ENCODE measurements around the gene CACNB2. TPM values are rescaled to one million over a fixed set of nuclear protein-coding genes. Genes with fewer than 3 reads are reported as not detected.
"Not testable (repeated sequence)": the region's sequence is repeated elsewhere in the genome, so short reads cannot be mapped to it uniquely, and the experiment has no call there.

Gene CACNB2
- total RNA-seq, 4 donors from 2014 or later = 1.6 to 13.8 (median 5.0) TPM

DNA sequence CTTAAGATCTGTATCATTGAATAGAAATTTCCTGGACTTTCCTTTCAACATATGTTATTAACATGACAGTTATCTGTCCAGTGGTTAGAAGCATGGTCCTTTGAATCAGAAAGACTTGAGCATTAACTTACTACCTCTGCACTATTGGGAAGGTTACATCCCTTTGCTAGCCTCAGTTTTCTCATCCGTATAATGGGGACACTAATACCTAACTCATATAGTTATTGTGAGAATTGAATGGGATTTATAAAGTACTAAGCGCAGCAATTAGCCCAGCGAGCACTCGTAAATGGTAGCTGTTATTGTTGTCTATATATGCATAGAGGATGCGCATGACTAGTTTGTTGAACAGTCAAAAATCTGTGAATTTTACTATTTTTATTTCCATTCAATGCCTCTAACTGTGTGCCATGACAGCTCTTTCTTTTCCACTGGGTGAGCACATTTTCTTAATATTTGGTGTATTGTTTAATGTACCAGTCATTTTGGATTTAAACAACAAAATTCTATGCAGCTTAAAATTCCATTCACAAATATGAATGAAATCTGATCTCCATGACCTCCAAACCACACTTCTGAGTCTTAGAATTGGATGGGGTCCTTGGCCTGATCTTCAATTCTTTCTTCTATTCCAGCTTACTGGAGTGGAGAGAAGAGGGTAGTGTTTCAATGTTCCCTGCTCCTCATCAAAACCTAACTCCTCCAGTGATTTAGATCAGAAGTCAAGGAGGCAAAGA lies 65.0 kb downstream of the CACNB2 start:
- TF ChIP-seq EP300 (IDR thresholded peaks at IDR 0.05) = no peak
- no peak for TF ChIP-seq POLR2A (IDR thresholded peaks at IDR 0.05)
- TF ChIP-seq, protein P1, sequence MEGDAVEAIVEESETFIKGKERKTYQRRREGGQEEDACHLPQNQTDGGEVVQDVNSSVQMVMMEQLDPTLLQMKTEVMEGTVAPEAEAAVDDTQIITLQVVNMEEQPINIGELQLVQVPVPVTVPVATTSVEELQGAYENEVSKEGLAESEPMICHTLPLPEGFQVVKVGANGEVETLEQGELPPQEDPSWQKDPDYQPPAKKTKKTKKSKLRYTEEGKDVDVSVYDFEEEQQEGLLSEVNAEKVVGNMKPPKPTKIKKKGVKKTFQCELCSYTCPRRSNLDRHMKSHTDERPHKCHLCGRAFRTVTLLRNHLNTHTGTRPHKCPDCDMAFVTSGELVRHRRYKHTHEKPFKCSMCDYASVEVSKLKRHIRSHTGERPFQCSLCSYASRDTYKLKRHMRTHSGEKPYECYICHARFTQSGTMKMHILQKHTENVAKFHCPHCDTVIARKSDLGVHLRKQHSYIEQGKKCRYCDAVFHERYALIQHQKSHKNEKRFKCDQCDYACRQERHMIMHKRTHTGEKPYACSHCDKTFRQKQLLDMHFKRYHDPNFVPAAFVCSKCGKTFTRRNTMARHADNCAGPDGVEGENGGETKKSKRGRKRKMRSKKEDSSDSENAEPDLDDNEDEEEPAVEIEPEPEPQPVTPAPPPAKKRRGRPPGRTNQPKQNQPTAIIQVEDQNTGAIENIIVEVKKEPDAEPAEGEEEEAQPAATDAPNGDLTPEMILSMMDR (IDR thresholded peaks at IDR 0.05) = no peak
- WGBS, 2 donors = 70 to 74% methylated on average over 5 of the region's 5 CpGs
- Histone ChIP-seq H3K4me3 (no peak overlapping the region), H3K36me3 (no peaks in the 10 kb centered on the region), H3K4me1 (no peaks in the 10 kb centered on the region), H3K9me3 (no peaks in the 10 kb centered on the region), H3K27ac (no peak overlapping the region), H3K27me3 (no peaks in the 10 kb centered on the region)
- DNase-seq (ENCODE audit: low spot score in 2 of 2) = no peak

DNA sequence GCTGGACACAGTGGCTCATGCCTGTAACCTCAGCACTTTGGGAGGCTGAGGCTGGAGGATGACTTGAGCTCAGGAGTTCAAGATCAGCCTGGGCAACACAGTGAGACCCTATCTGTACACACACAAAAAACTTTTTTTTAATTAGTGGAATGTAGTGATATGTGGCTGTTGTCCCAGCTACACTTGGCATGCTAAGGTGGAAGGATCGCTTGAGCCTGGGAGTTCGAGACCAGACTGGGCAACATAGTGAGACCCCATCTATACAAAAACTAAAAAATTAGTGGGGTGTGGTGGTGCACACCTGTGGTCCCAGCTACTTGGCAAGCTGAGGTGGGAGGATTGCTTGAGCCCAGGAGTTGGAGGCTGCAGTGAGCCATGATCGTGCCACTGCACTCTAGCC lies 68.0 kb downstream of the CACNB2 start:
- 97 to 98% methylated on average over 3 of the region's 3 CpGs for WGBS, 2 donors
- H3K9me3 ChIP-seq; H3K36me3 ChIP-seq; H3K4me1 ChIP-seq; H3K27ac ChIP-seq; DNase-seq (ENCODE audit: low spot score in 2 of 2); H3K4me3 ChIP-seq; H3K27me3 ChIP-seq: not testable (repeated sequence)

GRCh38 chr10:18209241-18209640 lies 69.0 kb downstream of the CACNB2 start:
- DNase-seq (ENCODE audit: low spot score in 2 of 2) = no peak
- Histone ChIP-seq H3K4me1 (no peaks in the 10 kb centered on the region), H3K36me3 (no peaks in the 10 kb centered on the region), H3K27me3 (no peaks in the 10 kb centered on the region), H3K4me3 (no peak overlapping the region), H3K9me3 (no peaks in the 10 kb centered on the region), H3K27ac (no peak overlapping the region)
- TF ChIP-seq EP300 (IDR thresholded peaks at IDR 0.05) = no peak
- TF ChIP-seq, protein P1 (IDR thresholded peaks at IDR 0.05) = no peak
- TF ChIP-seq POLR2A (IDR thresholded peaks at IDR 0.05) = no peak
- WGBS, 2 donors = 33 to 35% methylated on average over 2 of the region's 2 CpGs

GRCh38 chr10:18210711-18211110 lies 70.5 kb downstream of the CACNB2 start:
- Histone ChIP-seq H3K27me3 (no peaks in the 10 kb centered on the region), H3K9me3 (no peaks in the 10 kb centered on the region), H3K4me3 (no peak overlapping the region), H3K36me3 (no peaks in the 10 kb centered on the region), H3K27ac (no peak overlapping the region), H3K4me1 (no peaks in the 10 kb centered on the region)
- WGBS, 2 donors = 37 to 43% methylated on average over 2 of the region's 2 CpGs
- TF ChIP-seq, protein P1 (IDR thresholded peaks at IDR 0.05) = no peak
- no peak for TF ChIP-seq EP300 (IDR thresholded peaks at IDR 0.05)
- no peak for TF ChIP-seq POLR2A (IDR thresholded peaks at IDR 0.05)
- DNase-seq (ENCODE audit: low spot score in 2 of 2) = no peak

DNA sequence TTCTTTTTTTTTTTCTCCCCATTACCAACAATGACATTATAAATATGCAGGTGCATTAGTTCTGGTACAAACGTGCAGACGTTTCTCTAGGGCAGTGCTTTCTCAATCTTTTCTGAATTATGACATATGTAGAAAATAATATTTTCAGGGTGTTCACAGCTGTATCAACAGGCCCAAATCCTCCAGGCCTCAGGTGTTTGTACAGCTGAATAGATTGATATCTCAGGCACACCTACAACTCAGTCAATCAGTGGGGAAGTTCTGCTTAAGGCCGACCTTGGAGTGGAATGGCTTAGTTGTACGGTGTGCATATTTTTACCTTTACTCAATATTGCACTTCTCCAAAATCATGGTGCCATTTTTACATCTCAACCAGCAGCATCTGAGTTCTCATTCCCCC lies 71.6 kb downstream of the CACNB2 start:
- WGBS, 2 donors = 69 to 78% methylated on average over 4 of the region's 4 CpGs
- DNase-seq (ENCODE audit: low spot score in 2 of 2) = no peak
- Histone ChIP-seq H3K27me3 (no peaks in the 10 kb centered on the region), H3K27ac (no peak overlapping the region), H3K4me3 (no peak overlapping the region), H3K36me3 (no peaks in the 10 kb centered on the region), H3K9me3 (no peaks in the 10 kb centered on the region), H3K4me1 (no peaks in the 10 kb centered on the region)
- TF ChIP-seq EP300 (IDR thresholded peaks at IDR 0.05) = no peak
- TF ChIP-seq, protein P1 (IDR thresholded peaks at IDR 0.05) = no peak
- no peak for TF ChIP-seq POLR2A (IDR thresholded peaks at IDR 0.05)

Data from tibial nerve (tissue), 4 donors.